Retina (tissue), 1 donor: ENCODE measurements around the gene SMIM22.

Experiments
- DNase-seq: peaks from one replicate; pipeline ENCODE4 v3.0.0-alpha.2; 2016

Gene SMIM22

DNA sequence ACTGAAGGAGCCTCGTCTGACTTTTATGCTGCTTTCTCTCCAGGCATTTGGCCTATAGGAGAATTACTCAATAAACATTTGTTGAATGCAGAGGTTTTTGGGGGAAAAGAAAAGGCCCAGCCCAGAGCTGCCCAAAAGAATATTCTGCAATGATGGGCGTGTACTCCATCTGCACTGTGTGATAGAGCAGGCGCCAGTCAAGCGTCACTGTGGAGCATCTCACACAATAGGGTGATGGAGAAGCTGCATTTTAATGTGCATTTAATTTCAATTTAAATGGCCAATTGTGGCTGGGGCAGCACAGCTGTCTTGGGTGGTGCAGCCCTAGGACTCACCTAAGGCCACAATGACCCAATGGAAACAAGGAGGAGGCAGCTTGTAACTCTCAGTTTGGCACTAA, 31.4 kb downstream of the SMIM22 start:
- no peak for DNase-seq

DNA sequence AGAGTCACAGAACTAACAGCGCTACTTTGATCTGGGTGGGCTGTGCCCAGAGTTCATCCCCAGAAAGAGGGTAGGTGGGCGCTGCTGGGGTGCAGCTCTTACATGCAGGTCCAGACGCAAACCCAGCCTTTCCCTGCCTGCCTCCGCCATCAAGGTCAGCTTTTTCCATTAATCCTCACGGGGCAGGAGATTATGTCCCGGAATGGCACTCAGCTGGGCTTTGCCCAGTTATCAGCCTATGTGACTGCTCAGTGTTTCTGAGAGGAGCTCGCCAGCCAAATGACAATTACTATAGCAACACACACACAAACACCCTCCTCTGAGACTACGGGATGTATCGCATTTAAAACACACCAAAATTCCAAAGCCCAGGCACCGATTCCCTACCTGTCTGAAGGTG, 31.8 kb downstream of the SMIM22 start:
- no peak for DNase-seq

DNA sequence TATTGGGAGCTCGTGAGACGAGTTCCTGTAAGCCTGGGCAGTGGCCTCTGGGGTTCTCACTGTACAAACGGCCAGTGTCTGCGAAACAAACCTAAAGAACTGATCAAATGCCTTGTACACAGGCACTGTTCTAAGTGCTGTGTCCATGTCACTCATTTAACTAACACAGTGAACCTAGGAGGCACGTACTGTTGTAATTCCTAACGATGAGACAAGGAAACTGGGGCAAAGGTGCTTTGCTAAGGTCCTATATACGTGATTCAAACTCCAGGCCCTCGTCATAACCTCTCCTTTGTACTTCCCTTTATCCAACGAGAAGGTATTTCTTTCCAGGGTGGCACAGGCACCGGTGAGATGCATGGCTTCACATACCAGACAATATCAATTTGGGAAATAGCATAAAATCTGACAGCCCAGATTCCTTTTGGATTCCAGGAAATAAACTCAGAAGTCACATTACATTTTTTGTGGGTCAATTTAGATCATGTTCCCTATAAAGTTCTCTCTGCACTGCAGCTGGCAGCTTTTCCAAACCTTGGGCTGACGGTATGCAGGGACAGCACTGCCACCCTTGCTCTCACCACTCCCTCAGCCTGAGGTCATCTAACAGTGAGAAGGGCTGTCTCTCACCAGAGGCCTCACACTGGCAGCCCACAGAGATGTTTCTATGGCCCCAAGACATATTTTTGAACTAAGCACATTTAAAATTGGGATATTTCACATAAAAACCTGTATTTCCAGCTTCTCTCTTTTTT, 33.6 kb downstream of the SMIM22 start:
- no peak for DNase-seq

DNA sequence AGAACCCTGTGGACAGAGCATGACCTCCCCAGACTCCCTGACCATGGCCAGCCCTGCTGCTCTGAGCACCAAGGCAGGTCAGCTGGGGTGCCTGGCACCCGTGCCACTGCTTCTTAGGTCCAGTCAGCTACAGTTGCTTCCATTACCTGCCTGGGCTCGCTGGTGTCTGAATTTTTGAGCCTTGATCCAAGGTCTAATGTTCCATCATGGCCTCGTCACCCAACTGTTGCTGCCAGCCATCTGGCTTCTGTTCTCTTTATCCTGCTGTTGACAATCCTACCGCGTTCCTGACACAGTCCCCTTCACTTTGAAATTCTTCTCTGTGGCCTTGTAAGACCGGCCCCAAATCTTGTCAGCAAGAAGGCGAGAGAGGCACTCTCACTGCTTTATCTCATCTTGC, 35.2 kb downstream of the SMIM22 start:
- no peak for DNase-seq

DNA sequence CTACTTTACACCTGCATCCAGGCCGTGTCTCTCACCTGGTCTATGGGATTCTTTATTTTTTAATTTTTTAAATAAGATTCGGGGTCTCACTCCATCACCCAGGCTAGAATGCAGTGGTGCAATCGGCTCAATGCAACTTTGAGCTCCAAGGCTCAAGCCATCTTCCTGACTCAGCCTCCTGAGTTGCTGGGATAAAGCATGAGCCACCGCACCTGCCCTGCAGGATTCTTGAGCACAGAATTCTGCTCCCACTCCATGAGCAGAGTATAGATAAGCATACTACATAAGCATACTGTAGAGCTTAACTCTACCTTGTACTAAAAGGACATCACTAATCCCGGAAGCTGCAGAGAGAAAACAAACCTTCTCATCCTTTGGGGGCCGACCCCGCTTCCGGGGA, 36.4 kb downstream of the SMIM22 start:
- DNase-seq, result no peak

DNA sequence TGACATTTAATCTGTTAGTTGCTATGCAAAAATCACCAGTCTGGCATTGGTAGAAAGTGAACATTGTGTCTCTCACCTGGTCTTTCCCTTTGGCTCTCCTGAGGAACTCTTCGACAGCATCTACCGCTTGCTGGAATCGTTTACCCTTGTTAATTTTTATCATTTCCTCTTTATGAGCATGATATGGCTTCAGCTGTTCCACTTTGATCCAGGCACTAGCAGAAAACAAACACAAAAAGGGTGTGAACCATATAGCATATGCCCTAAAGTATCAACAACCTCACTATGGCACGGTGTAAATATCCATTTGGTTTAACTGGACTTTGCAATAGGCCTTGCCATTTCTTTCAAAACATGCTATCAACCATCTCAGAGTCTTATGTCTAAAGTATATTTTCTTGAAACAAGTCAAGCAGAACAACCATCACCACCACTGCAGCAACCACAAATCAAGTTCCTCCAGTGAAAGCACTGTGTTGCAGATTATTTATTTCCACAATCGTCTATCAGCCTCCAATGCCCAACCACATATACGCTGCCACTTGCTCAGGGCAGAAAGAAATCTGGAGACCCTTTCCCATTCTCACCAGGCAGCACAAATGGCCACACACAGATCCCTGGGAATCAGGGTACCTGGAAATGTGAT, 37.7 kb downstream of the SMIM22 start:
- DNase-seq, result no peak

DNA sequence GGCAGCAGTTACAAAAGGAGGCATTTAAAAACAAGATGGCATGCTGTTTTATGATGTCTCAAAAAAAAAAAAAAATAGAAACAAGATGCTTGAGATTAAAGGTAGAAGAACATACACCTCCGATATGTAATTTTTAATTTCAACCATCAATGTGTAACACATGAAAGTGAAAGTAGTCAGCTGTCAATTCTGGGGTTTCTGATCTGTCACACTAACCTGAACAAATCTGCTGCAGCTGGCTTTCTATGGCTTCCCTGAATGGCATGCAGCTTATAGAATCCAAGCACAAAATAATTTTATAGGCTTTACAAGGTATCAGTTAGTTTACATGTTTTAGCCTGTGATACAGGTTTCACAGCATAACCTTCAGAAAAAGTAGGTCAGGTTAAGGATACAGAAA, 38.4 kb downstream of the SMIM22 start:
- no peak for DNase-seq

DNA sequence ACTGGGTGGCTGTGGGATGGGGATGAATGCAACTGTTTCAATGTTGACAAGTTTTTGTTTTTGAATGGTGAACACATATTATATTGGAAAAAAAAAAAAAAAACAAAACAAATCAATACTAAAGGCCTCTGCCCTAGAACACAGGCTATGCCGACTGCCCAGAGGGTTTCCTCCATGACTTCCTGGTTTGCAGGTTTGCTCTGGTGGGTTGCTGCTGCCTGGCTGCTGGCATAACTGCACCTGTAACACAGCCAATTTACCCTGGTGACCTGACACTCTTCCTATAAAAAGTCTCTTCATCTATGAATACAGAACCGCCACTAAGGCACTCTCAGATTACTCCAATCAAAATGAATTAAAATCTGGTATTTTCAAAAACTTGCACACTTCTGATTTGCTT, 41.6 kb downstream of the SMIM22 start:
- no peak for DNase-seq

DNA sequence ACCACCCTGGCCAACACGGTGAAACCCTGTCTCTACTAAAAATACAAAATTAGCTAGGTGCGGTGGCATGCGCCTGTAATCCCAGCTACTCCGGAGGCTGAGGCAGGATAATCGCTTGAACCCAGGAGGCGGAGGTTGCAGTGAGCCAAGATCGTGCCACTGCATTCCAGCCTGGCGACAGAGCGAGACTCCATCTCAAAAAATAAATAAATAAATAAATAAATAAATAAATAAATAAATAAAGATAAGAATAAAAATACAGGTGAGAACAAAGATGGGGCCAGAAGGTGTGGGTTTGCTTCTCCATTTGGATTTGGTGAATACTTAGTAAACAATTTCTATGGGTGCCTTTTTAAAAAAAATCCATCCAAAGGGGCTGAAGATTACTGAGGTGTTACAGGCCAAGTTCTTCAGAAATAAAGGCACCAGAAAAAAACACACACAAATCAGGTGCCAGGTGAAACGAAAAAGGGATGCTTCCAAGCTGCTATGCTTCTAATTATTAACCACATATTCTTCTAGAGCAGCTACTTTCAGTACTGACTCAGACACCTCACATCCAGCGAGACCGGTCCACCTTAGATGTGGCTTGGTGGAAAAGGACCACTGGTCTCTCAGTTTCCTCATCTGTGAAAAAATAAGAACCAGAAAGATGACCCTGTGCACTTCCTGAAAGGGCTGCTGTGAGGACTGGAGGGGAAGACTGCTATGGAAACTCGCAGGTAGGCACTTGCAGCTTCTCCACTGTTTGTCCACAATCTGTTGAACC, 42.7 kb downstream of the SMIM22 start:
- DNase-seq, result no peak

DNA sequence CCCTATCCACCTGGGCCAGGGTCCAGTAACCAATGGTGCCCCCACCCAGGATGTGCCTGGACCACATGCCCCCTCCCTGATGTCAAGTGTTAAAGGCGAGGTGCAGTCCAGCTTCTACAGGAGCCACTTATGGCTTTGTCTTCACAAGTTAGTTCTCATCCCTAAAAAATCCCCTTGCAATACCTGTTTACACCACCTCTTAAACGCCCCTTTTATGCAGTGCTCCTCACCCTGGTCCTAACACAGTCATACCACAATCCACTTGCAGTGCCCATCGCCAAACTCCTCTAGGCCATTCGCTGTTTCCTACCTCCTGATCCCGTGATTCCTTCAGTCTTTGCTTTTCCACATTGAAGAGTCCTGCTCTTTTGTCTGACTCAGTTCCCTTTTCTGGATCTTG, 44.8 kb downstream of the SMIM22 start:
- no peak for DNase-seq

DNA sequence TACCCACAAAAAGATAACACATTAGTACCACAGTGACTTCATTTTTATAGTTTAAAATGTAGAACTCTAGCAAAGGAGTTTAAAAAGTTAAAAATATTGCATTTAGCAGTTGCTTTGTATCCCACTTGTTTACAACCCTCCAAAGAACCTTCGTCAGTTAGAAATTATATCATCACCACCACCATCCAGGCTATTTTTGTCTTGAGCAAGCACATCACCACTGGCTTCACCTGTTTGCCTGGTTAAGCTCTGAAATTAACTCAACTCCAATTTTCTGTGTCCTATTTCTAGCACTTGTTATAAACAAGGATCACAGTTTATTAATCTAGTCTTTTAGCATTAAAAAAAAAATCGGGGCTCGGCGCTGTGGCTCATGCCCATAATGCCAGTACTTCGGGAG, 45.8 kb downstream of the SMIM22 start:
- no peak for DNase-seq
